GM23338 (cell line): ENCODE results near the gene SYPL2. TPM values are rescaled to one million over a fixed set of nuclear protein-coding genes. Genes with fewer than 3 reads are reported as not detected.

ENCODE experiments used
- ATAC-seq: fragments of 200-7000 bp; cut with Tn5 transposase; 3 replicates; pipeline ENCODE4 v1.9.1; 2020
- DNase-seq: peaks from one replicate; pipeline ENCODE4 v3.0.0-alpha.2; 2015; ENCODE audit warnings: low spot score
- H2AFZ ChIP-seq: fragments of 200-600 bp; sonication (generic); 2 replicates; pipeline ENCODE4 v1.8.0; 2016; ENCODE audit warnings: antibody characterized with exemption, mild to moderate bottlenecking, moderate library complexity
- H3F3A ChIP-seq: fragments of 200-600 bp; sonication (generic); replicated peaks from 2 replicates; pipeline ENCODE4 v1.8.0; 2017; ENCODE audit warnings: antibody characterized with exemption, mixed run types, low read depth
- H3K27ac ChIP-seq: fragments of 200-600 bp; sonication (generic); 2 replicates; pipeline ENCODE4 v1.6.1; 2016; ENCODE audit warnings: low read depth
- H3K27me3 ChIP-seq: fragments of 200-600 bp; sonication (generic); 2 replicates; pipeline ENCODE4 v1.8.0; 2016; ENCODE audit warnings: mild to moderate bottlenecking, mixed run types, moderate library complexity; ENCODE audit not compliant: insufficient read depth
- H3K36me3 ChIP-seq: fragments of 200-600 bp; sonication (generic); 2 replicates; pipeline ENCODE4 v1.8.0; 2016; ENCODE audit warnings: mild to moderate bottlenecking; ENCODE audit not compliant: insufficient read depth
- H3K4me1 ChIP-seq: fragments of 200-600 bp; sonication (generic); 2 replicates; pipeline ENCODE4 v1.8.0; 2016; ENCODE audit warnings: mild to moderate bottlenecking, moderate library complexity; ENCODE audit not compliant: insufficient read depth
- H3K4me2 ChIP-seq: fragments of 200-600 bp; sonication (generic); 2 replicates; pipeline ENCODE4 v1.7.1; 2017; ENCODE audit warnings: mixed run types
- H3K4me3 ChIP-seq: fragments of 200-600 bp; sonication (generic); 2 replicates; pipeline ENCODE4 v1.6.1; 2016; ENCODE audit warnings: mixed run types
- H3K79me2 ChIP-seq: fragments of 200-600 bp; sonication (generic); replicated peaks from 2 replicates; pipeline ENCODE4 v1.8.0; 2017; ENCODE audit warnings: mild to moderate bottlenecking; ENCODE audit not compliant: insufficient read depth
- H3K9me2 ChIP-seq: fragments of 200-600 bp; sonication (generic); 2 replicates; pipeline ENCODE4 v1.8.0; 2017; ENCODE audit not compliant: insufficient read depth
- H4K20me1 ChIP-seq: fragments of 200-600 bp; sonication (generic); replicated peaks from 2 replicates; pipeline ENCODE4 v1.8.0; 2017; ENCODE audit warnings: mild to moderate bottlenecking; ENCODE audit not compliant: insufficient read depth
- H3K27ac Mint-ChIP-seq: 2 replicates; pipeline ENCODE4 v1.8.0; 2020; ENCODE audit warnings: inconsistent platforms, mild to moderate bottlenecking, moderate library complexity, mixed read lengths
- H3K27me3 Mint-ChIP-seq: 3 replicates; pipeline ENCODE4 v1.8.0; 2022; ENCODE audit warnings: low read depth, mild to moderate bottlenecking, moderate library complexity, mixed read lengths, inconsistent platforms; ENCODE audit not compliant: insufficient read depth, poor library complexity
- H3K36me3 Mint-ChIP-seq: 3 replicates; pipeline ENCODE4 v1.8.0; 2021; ENCODE audit warnings: low read depth, mild to moderate bottlenecking, inconsistent platforms, moderate library complexity, mixed read lengths
- H3K4me1 Mint-ChIP-seq: 3 replicates; pipeline ENCODE4 v1.8.0; 2020; ENCODE audit warnings: mild to moderate bottlenecking, inconsistent platforms, mixed read lengths
- H3K4me3 Mint-ChIP-seq: 3 replicates; pipeline ENCODE4 v1.8.0; 2021; ENCODE audit warnings: moderate library complexity, mild to moderate bottlenecking, inconsistent platforms, mixed read lengths
- H3K9me3 Mint-ChIP-seq: 3 replicates; pipeline ENCODE4 v1.8.0; 2020; ENCODE audit warnings: moderate library complexity, mild to moderate bottlenecking, inconsistent platforms, mixed read lengths
- CREB1 ChIP-seq: fragments of 250-450 bp; sonication (Bioruptor Pico); IDR thresholded peaks from 2 replicates; pipeline ENCODE4 v1.5.0; 2020; ENCODE audit warnings: low read depth, mild to moderate bottlenecking, moderate library complexity
- NANOG ChIP-seq: IDR thresholded peaks from 2 replicates; pipeline ENCODE4 v1.6.1; 2016; ENCODE audit warnings: antibody characterized with exemption, borderline replicate concordance
- POLR2AphosphoS5 ChIP-seq: IDR thresholded peaks from 2 replicates; pipeline ENCODE4 v1.6.1; 2016; ENCODE audit warnings: antibody characterized with exemption, low read depth
- ZNF114 ChIP-seq: fragments of 250-450 bp; sonication (Bioruptor Pico); IDR thresholded peaks from 2 replicates; pipeline ENCODE4 v1.5.0; 2020; ENCODE audit warnings: mild to moderate bottlenecking, moderate library complexity
- polyA plus RNA-seq: library from polyadenylated mRNA; unstranded; fragments of >200 nt; fragmentation: Nextera tagmentation; extraction: Ambion mirVana; gene quantifications from 2 replicates; pipeline ENCODE4 v1.2.1, GENCODE V29; 2016
- total RNA-seq: library from RNA; depleted of rRNA; stranded (reverse); fragments of >200 nt; shearing (Covaris generic); gene quantifications from 2 replicates; pipeline ENCODE4 v1.2.3, GENCODE V29; 2014
- TF ChIP-seq, protein P1 (sequence below): IDR thresholded peaks from 2 replicates; pipeline ENCODE4 v1.6.1; 2016; ENCODE audit warnings: antibody characterized with exemption
- TF ChIP-seq, protein P2 (sequence below): fragments of 250-450 bp; sonication (Bioruptor Pico); IDR thresholded peaks from 2 replicates; pipeline ENCODE4 v1.5.0; 2020; ENCODE audit warnings: mild to moderate bottlenecking, moderate library complexity
- TF ChIP-seq, protein P3 (sequence below), 2 experiments: fragments of 200-600 bp in 1 of 2; sonication (generic) in 1 of 2; conservative IDR thresholded peaks; 2 replicates each; pipeline versions ENCODE4 v1.5.1 to v1.6.1; 2016 to 2017; ENCODE audit warnings: antibody characterized with exemption in 2 of 2, low read depth in 2 of 2, mild to moderate bottlenecking in 2 of 2, moderate library complexity in 1 of 2

Gene SYPL2
- total and polyA plus RNA-seq, 2 experiments from 2014 or later = 0.40 to 0.49 TPM

DNA sequence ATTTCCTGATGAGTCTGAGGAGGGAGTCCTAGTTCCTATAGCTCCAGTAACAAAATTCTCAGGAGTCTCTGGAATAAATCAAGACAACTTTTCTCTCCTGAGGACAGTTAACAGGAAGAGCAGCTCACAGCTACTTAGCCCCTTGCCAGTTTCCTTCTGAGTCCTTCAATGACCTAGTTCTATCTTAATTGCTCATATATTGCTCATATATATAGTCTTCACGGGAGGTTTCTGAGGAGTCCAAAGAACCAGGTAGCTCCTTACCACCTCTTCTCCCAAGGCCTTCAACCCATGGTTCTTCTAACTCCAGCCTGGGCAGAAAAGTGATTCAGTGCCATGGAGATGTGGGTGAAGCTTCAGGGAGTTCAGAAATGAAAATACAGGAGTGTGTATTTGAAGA lies 38.6 kb downstream of the SYPL2 start:
- no peaks in the 10 kb centered on the region for H3K36me3 ChIP-seq
- TF ChIP-seq NANOG (no peak), CREB1 (no peak), ZNF114 (CRISPR knock-in tag) (no peak), POLR2AphosphoS5 (no peak)
- TF ChIP-seq, protein P1, sequence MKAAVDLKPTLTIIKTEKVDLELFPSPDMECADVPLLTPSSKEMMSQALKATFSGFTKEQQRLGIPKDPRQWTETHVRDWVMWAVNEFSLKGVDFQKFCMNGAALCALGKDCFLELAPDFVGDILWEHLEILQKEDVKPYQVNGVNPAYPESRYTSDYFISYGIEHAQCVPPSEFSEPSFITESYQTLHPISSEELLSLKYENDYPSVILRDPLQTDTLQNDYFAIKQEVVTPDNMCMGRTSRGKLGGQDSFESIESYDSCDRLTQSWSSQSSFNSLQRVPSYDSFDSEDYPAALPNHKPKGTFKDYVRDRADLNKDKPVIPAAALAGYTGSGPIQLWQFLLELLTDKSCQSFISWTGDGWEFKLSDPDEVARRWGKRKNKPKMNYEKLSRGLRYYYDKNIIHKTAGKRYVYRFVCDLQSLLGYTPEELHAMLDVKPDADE = no peak
- TF ChIP-seq, protein P2, sequence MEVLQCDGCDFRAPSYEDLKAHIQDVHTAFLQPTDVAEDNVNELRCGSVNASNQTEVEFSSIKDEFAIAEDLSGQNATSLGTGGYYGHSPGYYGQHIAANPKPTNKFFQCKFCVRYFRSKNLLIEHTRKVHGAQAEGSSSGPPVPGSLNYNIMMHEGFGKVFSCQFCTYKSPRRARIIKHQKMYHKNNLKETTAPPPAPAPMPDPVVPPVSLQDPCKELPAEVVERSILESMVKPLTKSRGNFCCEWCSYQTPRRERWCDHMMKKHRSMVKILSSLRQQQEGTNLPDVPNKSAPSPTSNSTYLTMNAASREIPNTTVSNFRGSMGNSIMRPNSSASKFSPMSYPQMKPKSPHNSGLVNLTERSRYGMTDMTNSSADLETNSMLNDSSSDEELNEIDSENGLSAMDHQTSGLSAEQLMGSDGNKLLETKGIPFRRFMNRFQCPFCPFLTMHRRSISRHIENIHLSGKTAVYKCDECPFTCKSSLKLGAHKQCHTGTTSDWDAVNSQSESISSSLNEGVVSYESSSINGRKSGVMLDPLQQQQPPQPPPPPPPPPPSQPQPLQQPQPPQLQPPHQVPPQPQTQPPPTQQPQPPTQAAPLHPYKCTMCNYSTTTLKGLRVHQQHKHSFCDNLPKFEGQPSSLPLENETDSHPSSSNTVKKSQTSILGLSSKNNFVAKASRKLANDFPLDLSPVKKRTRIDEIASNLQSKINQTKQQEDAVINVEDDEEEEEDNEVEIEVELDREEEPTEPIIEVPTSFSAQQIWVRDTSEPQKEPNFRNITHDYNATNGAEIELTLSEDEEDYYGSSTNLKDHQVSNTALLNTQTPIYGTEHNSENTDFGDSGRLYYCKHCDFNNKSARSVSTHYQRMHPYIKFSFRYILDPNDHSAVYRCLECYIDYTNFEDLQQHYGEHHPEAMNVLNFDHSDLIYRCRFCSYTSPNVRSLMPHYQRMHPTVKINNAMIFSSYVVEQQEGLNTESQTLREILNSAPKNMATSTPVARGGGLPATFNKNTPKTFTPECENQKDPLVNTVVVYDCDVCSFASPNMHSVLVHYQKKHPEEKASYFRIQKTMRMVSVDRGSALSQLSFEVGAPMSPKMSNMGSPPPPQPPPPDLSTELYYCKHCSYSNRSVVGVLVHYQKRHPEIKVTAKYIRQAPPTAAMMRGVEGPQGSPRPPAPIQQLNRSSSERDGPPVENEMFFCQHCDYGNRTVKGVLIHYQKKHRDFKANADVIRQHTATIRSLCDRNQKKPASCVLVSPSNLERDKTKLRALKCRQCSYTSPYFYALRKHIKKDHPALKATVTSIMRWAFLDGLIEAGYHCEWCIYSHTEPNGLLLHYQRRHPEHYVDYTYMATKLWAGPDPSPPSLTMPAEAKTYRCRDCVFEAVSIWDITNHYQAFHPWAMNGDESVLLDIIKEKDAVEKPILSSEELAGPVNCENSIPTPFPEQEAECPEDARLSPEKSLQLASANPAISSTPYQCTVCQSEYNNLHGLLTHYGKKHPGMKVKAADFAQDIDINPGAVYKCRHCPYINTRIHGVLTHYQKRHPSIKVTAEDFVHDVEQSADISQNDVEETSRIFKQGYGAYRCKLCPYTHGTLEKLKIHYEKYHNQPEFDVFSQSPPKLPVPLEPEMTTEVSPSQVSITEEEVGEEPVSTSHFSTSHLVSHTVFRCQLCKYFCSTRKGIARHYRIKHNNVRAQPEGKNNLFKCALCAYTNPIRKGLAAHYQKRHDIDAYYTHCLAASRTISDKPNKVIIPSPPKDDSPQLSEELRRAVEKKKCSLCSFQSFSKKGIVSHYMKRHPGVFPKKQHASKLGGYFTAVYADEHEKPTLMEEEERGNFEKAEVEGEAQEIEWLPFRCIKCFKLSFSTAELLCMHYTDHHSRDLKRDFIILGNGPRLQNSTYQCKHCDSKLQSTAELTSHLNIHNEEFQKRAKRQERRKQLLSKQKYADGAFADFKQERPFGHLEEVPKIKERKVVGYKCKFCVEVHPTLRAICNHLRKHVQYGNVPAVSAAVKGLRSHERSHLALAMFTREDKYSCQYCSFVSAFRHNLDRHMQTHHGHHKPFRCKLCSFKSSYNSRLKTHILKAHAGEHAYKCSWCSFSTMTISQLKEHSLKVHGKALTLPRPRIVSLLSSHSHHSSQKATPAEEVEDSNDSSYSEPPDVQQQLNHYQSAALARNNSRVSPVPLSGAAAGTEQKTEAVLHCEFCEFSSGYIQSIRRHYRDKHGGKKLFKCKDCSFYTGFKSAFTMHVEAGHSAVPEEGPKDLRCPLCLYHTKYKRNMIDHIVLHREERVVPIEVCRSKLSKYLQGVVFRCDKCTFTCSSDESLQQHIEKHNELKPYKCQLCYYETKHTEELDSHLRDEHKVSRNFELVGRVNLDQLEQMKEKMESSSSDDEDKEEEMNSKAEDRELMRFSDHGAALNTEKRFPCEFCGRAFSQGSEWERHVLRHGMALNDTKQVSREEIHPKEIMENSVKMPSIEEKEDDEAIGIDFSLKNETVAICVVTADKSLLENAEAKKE (CRISPR knock-in tag) = no peak
- TF ChIP-seq, protein P3, sequence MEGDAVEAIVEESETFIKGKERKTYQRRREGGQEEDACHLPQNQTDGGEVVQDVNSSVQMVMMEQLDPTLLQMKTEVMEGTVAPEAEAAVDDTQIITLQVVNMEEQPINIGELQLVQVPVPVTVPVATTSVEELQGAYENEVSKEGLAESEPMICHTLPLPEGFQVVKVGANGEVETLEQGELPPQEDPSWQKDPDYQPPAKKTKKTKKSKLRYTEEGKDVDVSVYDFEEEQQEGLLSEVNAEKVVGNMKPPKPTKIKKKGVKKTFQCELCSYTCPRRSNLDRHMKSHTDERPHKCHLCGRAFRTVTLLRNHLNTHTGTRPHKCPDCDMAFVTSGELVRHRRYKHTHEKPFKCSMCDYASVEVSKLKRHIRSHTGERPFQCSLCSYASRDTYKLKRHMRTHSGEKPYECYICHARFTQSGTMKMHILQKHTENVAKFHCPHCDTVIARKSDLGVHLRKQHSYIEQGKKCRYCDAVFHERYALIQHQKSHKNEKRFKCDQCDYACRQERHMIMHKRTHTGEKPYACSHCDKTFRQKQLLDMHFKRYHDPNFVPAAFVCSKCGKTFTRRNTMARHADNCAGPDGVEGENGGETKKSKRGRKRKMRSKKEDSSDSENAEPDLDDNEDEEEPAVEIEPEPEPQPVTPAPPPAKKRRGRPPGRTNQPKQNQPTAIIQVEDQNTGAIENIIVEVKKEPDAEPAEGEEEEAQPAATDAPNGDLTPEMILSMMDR (conservative IDR thresholded peaks at IDR 0.05; ENCODE audit: low read depth in 2 of 2) = no peak
- H3K4me2 ChIP-seq = no peak overlapping the region
- no peak overlapping the region for H3K27ac Mint-ChIP-seq
- H3K9me3 Mint-ChIP-seq = no peaks in the 10 kb centered on the region
- no peak overlapping the region for H3K4me3 Mint-ChIP-seq
- DNase-seq (no peak), ATAC-seq (no peak)
- H3K9me2 ChIP-seq = no peaks in the 10 kb centered on the region; the same call in 1 of the 2 replicates
- H3K4me3 ChIP-seq = no peak overlapping the region
- H3K79me2 ChIP-seq = no peaks in the 10 kb centered on the region
- peaks cover 3% of the 10 kb centered on the region for H3K27me3 Mint-ChIP-seq
- no peaks in the 10 kb centered on the region for H3K4me1 ChIP-seq
- no peaks in the 10 kb centered on the region; the same call in 2 of the 3 replicates for H3K36me3 Mint-ChIP-seq
- H3K27ac ChIP-seq = no peak overlapping the region
- no peak overlapping the region for H2AFZ ChIP-seq
- H3K27me3 ChIP-seq = peaks cover 13% of the 10 kb centered on the region
- no peaks in the 10 kb centered on the region for H3F3A ChIP-seq
- H3K4me1 Mint-ChIP-seq = peaks cover 10% of the 10 kb centered on the region
- H4K20me1 ChIP-seq = no peaks in the 10 kb centered on the region
